Suprapubic skin (tissue), 4 donors: ENCODE data around the gene FRMD7. TPM values are rescaled to one million over a fixed set of nuclear protein-coding genes. Genes with fewer than 3 reads are reported as not detected.
"Not testable (repeated sequence)": the region's sequence is repeated elsewhere in the genome, so short reads cannot be mapped to it uniquely, and the experiment has no call there.

Source experiments
- DNase-seq, 2 donors: peaks; one replicate each; pipeline ENCODE4 v3.0.0-alpha.2; 2019; ENCODE audit warnings: low spot score in 2 of 2
- H3K27ac ChIP-seq: fragments of 200-600 bp; sonication (generic); one replicate; pipeline ENCODE4 v1.5.1; 2019
- H3K27me3 ChIP-seq: fragments of 200-600 bp; sonication (generic); one replicate; pipeline ENCODE4 v1.5.1; 2019
- H3K36me3 ChIP-seq: fragments of 200-600 bp; sonication (generic); one replicate; pipeline ENCODE4 v1.5.1; 2019
- H3K4me1 ChIP-seq: fragments of 200-600 bp; sonication (generic); one replicate; pipeline ENCODE4 v1.5.1; 2019
- H3K4me3 ChIP-seq: fragments of 200-600 bp; sonication (generic); one replicate; pipeline ENCODE4 v1.5.1; 2019; ENCODE audit warnings: mild to moderate bottlenecking
- H3K9me3 ChIP-seq: fragments of 200-600 bp; sonication (generic); one replicate; pipeline ENCODE4 v1.5.1; 2019
- EP300 ChIP-seq: sonication (generic); formaldehyde crosslinking; IDR thresholded peaks from one replicate; pipeline ENCODE4 v1.6.1; 2017; ENCODE audit warnings: antibody characterized with exemption
- POLR2A ChIP-seq, 2 donors: fragments of 450-650 bp; IDR thresholded peaks; one replicate each; pipeline ENCODE4 v1.6.1; 2017; ENCODE audit warnings: antibody characterized with exemption in 2 of 2, mild to moderate bottlenecking in 2 of 2, moderate library complexity in 2 of 2
- POLR2AphosphoS5 ChIP-seq, 3 donors: sonication (generic); formaldehyde crosslinking; IDR thresholded peaks; one replicate each; pipeline ENCODE4 v1.6.1; 2017; ENCODE audit warnings: antibody characterized with exemption in 3 of 3
- WGBS: methylation state at CpG from one replicate; pipeline ENCODE4 v1.1.5; 2018; 5-methylcytosine and 5-hydroxymethylcytosine counted together
- total RNA-seq, 4 donors: library from RNA; depleted of rRNA; stranded (reverse); fragments of >200 nt; gene quantifications; one replicate each; pipeline ENCODE4 v1.1.0, GENCODE V29; 2016
- TF ChIP-seq, protein P1 (sequence below), 2 donors: fragments of 200-600 bp in 1 of 2; fragments of 450-650 bp in 1 of 2; sonication (generic) in 1 of 2; IDR thresholded peaks; one replicate each; pipeline ENCODE4 v1.5.1; 2016 to 2019; ENCODE audit warnings: antibody characterized with exemption in 2 of 2, mild to moderate bottlenecking in 1 of 2, moderate library complexity in 1 of 2

Gene FRMD7
- total RNA-seq, 4 donors from 2014 or later = 0.34 to 0.36 TPM; not detected in 2

DNA sequence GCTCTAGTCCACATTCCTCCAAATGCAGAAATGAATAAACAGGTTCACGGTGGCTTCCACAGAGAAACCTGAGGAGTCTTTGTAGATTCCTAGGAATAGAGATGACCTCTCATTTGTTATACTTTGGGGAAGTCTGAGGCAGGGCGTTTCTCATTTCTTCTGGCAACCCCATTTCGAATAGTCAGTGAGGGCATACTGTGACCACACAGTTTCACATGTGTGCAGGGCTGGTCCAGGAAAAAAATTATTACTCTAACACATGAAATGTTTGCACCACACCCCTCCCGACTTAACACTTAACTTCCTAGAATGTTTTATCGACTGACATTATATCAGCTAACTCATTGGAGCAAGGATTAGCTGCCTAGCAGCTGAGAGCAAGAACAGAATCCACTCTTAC is 12.0 kb downstream of the FRMD7 start:
- H3K4me3 ChIP-seq = no peak overlapping the region
- 45% methylated on average over 5 of the region's 5 CpGs for WGBS
- no peaks in the 10 kb centered on the region for H3K36me3 ChIP-seq
- no peaks in the 10 kb centered on the region for H3K27me3 ChIP-seq
- no peaks in the 10 kb centered on the region for H3K4me1 ChIP-seq
- no peak for DNase-seq
- TF ChIP-seq POLR2AphosphoS5 (IDR thresholded peaks at IDR 0.05) (no peak), POLR2A (IDR thresholded peaks at IDR 0.05) (no peak), EP300 (no peak)
- TF ChIP-seq, protein P1, sequence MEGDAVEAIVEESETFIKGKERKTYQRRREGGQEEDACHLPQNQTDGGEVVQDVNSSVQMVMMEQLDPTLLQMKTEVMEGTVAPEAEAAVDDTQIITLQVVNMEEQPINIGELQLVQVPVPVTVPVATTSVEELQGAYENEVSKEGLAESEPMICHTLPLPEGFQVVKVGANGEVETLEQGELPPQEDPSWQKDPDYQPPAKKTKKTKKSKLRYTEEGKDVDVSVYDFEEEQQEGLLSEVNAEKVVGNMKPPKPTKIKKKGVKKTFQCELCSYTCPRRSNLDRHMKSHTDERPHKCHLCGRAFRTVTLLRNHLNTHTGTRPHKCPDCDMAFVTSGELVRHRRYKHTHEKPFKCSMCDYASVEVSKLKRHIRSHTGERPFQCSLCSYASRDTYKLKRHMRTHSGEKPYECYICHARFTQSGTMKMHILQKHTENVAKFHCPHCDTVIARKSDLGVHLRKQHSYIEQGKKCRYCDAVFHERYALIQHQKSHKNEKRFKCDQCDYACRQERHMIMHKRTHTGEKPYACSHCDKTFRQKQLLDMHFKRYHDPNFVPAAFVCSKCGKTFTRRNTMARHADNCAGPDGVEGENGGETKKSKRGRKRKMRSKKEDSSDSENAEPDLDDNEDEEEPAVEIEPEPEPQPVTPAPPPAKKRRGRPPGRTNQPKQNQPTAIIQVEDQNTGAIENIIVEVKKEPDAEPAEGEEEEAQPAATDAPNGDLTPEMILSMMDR (IDR thresholded peaks at IDR 0.05) = no peak
- H3K27ac ChIP-seq = peak overlapping the region; percentile 6
- H3K9me3 ChIP-seq = no peaks in the 10 kb centered on the region

DNA sequence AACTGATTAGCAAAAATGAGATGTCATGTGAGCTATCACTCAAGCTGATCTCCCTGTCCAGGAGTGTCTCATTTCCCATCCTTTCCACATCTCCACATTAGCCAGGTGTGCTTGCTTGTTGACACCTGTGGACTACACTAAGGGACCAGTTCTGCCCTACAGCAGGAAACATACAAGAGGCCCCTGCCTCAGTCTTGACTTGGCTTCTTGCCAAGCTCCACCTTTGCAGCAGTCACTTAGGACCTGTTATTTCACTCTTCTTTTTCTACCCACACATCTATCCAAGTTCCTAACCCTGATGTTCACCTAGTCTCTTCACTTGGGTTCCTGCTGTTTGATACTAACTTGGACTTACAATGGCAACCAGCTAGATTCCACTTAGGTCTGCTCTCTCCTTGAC is 13.2 kb downstream of the FRMD7 start:
- H3K9me3 ChIP-seq = no peaks in the 10 kb centered on the region
- no peaks in the 10 kb centered on the region for H3K36me3 ChIP-seq
- H3K27me3 ChIP-seq = no peaks in the 10 kb centered on the region
- TF ChIP-seq POLR2AphosphoS5 (IDR thresholded peaks at IDR 0.05) (no peak), POLR2A (IDR thresholded peaks at IDR 0.05) (no peak), EP300 (no peak)
- TF ChIP-seq, protein P1 (IDR thresholded peaks at IDR 0.05) = no peak
- DNase-seq = no peak
- H3K27ac ChIP-seq = no peak overlapping the region
- H3K4me1 ChIP-seq = no peaks in the 10 kb centered on the region
- H3K4me3 ChIP-seq = no peak overlapping the region

DNA sequence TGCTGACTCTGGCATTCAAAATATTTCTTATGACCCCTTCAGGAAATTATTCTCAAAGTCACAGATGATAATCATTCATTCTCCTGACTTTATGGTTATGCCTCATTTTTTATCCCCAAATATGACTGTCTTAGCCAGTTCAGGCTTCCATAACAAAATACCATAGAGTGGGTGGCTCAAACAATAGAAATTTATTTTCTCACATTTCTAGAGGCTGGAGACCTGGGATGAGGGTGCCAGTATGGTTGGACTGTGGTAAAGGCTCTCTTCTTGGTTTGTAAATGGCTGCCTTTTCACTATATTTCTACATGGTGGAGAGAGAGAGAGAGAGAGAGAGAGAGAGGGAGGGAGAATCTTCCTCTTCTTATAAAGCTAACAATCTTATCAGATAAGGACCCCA is 20.5 kb downstream of the FRMD7 start:
- no peak for DNase-seq

DNA sequence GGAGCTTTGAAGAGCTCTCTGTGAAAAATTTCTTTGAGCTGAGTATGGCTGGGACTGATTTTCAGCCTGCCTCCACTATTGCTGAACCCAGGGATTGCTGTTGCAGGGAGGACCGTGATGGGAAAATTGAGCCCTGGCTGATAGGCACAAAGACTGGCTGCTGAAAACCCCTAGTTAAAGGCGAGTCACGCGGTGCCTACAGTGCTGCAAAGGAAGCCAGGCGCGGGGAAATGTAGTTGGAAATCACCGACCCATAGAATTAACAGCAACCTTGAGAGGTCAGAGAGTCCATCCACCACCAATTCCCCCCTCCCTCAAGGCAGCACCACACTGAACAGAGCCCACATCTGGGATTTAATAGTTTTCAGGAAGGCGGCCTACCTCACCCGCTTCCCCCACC is 26.0 kb downstream of the FRMD7 start:
- 81% methylated on average over 9 of the region's 9 CpGs for WGBS
- no peak for TF ChIP-seq POLR2AphosphoS5 (IDR thresholded peaks at IDR 0.05)
- TF ChIP-seq POLR2A (IDR thresholded peaks at IDR 0.05) = no peak
- TF ChIP-seq EP300 = no peak
- TF ChIP-seq, protein P1 (IDR thresholded peaks at IDR 0.05) = no peak
- no peaks in the 10 kb centered on the region for H3K4me1 ChIP-seq
- no peaks in the 10 kb centered on the region for H3K36me3 ChIP-seq
- H3K4me3 ChIP-seq = no peak overlapping the region
- H3K27me3 ChIP-seq = no peaks in the 10 kb centered on the region
- no peaks in the 10 kb centered on the region for H3K9me3 ChIP-seq
- no peak overlapping the region for H3K27ac ChIP-seq
- no peak for DNase-seq

More for the DNA sequence above, 20.5 kb downstream of the FRMD7 start:
- Histone ChIP-seq H3K9me3 (no peaks in the 10 kb centered on the region), H3K4me3 (no peak overlapping the region), H3K4me1 (no peaks in the 10 kb centered on the region), H3K27ac (no peak overlapping the region), H3K36me3 (no peaks in the 10 kb centered on the region), H3K27me3 (no peaks in the 10 kb centered on the region)
- TF ChIP-seq POLR2A (IDR thresholded peaks at IDR 0.05) (no peak), EP300 (no peak), POLR2AphosphoS5 (IDR thresholded peaks at IDR 0.05) (no peak)
- TF ChIP-seq, protein P1 (IDR thresholded peaks at IDR 0.05) = no peak

DNA sequence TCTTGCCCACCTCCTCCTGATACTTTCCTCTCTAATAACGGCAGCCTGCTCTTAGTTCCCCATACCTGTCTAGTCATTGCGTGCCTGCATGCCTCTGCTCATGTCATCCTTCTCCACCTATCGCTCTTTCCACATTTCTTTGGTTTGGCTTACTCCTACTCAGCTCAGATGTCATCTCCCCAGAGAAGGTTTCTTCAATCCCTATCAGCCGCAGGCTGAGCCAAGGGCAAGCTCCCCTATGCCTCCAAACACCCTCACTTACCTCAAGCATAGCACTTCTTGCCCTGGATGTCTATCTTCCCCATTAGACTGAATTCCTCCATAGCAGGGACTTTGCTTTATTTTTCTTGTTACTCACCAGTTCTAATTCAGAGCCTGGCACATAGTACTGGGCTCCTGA is 26.6 kb downstream of the FRMD7 start:
- no peaks in the 10 kb centered on the region for H3K27me3 ChIP-seq
- TF ChIP-seq, protein P1 (IDR thresholded peaks at IDR 0.05) = no peak
- no peak for TF ChIP-seq POLR2A (IDR thresholded peaks at IDR 0.05)
- no peak for TF ChIP-seq POLR2AphosphoS5 (IDR thresholded peaks at IDR 0.05)
- TF ChIP-seq EP300 = no peak
- no peak overlapping the region for H3K4me3 ChIP-seq
- H3K36me3 ChIP-seq = no peaks in the 10 kb centered on the region
- H3K27ac ChIP-seq = no peak overlapping the region
- WGBS = 63% methylated on average over 4 of the region's 4 CpGs
- no peak for DNase-seq
- no peaks in the 10 kb centered on the region for H3K9me3 ChIP-seq
- H3K4me1 ChIP-seq = no peaks in the 10 kb centered on the region

DNA sequence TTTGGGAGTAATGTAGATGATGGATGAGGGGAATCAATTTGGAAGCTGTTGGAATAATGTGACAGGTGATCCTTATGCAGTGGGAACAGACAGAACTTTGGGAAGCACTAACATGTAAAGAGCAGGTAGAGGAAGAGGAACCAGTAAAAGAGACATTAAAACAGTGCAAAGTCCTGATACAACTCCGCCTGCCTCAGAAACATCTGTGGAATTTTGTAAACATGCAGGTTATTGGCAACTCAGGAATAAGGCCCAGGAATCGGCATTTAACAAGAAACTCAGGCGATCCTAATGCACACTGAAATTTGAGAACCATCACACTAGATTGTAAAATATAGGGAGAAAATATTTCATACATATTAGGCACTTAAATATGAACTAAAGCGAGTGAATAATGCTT is 29.1 kb downstream of the FRMD7 start:
- DNase-seq, H3K27ac ChIP-seq, H3K36me3 ChIP-seq, H3K9me3 ChIP-seq, H3K4me1 ChIP-seq, H3K27me3 ChIP-seq, H3K4me3 ChIP-seq: not testable (repeated sequence)
- 65% methylated on average over 4 of the region's 4 CpGs for WGBS
